HG03175 (cell line): Measurements from ENCODE around the gene NMNAT2.
"Not testable (repeated sequence)": the region's sequence is repeated elsewhere in the genome, so short reads cannot be mapped to it uniquely, and the experiment has no call there.

Experiments used
- ATAC-seq: cut with Tn5 transposase; IDR thresholded peaks from one replicate; pipeline ENCODE4 v1.9.1; 2021; ENCODE audit warnings: mild to moderate bottlenecking, moderate library complexity; ENCODE audit not compliant: unreplicated experiment

Gene NMNAT2

GRCh38 chr1:183417772-183418491 is at the start of gene NMNAT2:
NMNAT2 (minus strand) TSS chr1:183418380; CDS start chr1:183418267, 113 bp downstream.
- no peak for ATAC-seq

GRCh38 chr1:183467687-183468086 is 49.5 kb upstream of the NMNAT2 start:
- ATAC-seq, result no peak

GRCh38 chr1:183466781-183467180 is 48.6 kb upstream of the NMNAT2 start:
- ATAC-seq, result no peak

GRCh38 chr1:183463566-183463965 is 45.4 kb upstream of the NMNAT2 start:
- ATAC-seq, result no peak

DNA sequence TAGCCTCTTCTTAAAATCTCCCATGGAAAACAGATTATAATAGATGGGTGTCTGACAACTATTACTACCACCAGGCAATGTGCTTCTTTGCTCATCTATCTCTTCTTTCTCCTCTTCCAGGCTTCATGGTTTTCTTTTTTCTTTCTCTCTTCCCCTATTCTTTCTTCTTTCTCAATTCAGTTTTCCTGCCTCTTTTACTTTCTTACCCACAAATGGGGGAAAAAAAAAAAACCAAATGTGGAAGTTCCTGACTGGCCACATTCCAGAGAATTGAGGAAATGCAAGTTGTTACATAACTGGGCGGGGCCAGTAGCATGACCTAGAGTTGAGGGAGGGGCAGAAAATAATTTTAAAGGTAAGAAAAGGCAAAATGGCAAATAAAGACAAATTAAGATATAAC is 43.2 kb upstream of the NMNAT2 start:
- no peak for ATAC-seq

- ATAC-seq, result no peak
Measured at GRCh38 chr1:183460596-183460995, 42.4 kb upstream of the NMNAT2 start.

- ATAC-seq, result no peak
Measured at GRCh38 chr1:183457449-183457848, 39.3 kb upstream of the NMNAT2 start.

GRCh38 chr1:183456826-183457225 is 38.6 kb upstream of the NMNAT2 start:
- no peak for ATAC-seq

DNA sequence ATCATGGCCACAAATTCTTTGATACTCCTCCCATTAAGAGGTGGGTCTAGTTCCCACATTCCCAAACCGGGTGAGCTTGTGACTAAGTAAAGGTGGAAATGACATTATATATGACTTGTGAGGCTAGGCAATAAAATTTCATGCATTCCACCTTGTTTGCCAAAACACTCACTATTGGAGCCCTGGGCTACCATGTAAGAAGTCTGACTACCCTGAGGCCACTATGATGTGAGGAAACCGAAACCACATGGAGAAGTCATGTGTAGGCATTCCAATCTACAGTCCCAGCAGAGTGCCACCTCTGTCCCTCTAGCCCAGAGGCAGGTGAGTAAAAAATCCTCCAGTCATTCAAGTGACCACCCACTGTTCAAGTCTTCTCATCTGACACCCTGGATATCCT is 36.2 kb upstream of the NMNAT2 start:
- ATAC-seq, result no peak

GRCh38 chr1:183450093-183450492 is 31.9 kb upstream of the NMNAT2 start:
- ATAC-seq, result no peak

- no peak for ATAC-seq
Measured at GRCh38 chr1:183449223-183449770, 31.1 kb upstream of the NMNAT2 start.

DNA sequence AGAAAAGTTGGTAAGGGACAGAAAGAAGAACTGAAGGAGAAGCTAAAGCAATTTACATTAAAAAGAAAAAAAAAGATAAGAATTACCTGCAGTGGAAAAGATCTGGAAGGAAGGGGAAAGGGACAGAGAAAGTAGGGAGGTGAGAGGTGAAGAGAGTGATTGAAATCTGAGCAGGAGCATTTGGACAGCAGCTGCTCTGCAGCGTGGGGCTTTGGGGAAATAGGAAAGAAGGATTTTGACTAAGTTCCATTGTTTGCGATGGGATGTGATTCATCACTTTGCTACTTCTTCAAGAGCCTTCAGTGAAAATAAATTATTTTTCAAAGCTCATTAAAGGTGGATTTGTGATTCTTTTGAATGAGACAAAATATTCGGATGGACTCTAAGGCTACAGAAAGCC is 26.1 kb upstream of the NMNAT2 start:
- ATAC-seq, result no peak

- no peak for ATAC-seq
Measured at GRCh38 chr1:183443466-183443865, 25.3 kb upstream of the NMNAT2 start.

GRCh38 chr1:183443011-183443410 is 24.8 kb upstream of the NMNAT2 start:
- ATAC-seq, result no peak

GRCh38 chr1:183438060-183438459 is 19.9 kb upstream of the NMNAT2 start:
- no peak for ATAC-seq

DNA sequence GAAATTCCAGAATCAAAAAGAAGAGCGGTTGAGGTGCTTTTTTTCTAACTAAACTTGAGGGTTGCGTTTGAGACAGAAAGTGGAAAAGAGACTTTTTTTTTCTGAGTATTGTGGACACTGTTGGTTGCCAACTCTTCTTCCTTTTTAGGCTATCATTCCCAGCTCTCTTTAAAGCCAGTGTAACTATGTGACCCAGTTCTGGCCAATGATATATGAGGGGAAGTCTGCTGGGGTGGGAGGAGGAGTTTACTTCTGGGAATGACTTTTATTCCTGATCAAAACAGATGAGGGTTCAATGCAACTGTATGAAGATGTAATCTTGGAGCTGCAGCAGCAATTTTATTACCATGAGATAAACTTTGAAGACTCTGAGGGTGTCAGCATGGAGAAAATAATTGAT is 17.3 kb upstream of the NMNAT2 start:
- ATAC-seq, result no peak

DNA sequence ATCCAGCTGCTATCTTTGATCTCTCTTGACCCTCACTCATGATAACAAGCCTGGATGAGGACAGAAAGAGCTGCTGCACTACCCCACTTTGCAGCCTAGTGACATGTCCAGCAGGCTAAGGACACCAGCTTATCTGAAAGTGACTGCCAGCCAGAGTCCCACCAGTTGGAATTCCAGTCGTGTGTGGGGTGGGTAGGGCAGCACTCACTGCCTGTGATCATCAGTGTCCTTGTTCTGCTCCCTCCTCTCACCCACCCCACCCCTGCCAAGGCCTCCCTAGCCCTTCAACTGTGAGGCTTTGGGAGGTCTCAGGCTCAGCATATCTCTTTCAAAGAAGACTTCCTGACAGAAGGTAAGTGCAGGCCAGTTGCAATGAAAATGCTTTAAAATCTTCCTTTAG is 15.5 kb upstream of the NMNAT2 start:
- no peak for ATAC-seq

- ATAC-seq, result no peak
Measured at GRCh38 chr1:183432548-183432875, 14.3 kb upstream of the NMNAT2 start.

GRCh38 chr1:183431840-183432547 is 13.8 kb upstream of the NMNAT2 start:
- no peak for ATAC-seq

DNA sequence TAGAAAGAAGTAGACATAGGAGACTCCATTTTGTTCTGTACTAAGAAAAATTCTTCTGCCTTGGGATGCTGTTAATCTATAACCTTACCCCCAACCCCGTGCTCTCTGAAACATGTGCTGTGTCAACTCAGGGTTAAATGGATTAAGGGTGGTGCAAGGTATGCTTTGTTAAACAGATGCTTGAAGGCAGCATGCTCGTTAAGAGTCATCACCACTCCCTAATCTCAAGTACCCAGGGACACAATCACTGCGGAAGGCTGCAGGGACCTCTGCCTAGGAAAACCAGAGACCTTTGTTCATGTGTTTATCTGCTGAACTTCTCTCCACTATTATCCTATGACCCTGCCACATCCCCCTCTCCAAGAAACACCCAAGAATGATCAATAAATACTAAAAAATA is 9.4 kb upstream of the NMNAT2 start:
- ATAC-seq, result not testable (repeated sequence)

DNA sequence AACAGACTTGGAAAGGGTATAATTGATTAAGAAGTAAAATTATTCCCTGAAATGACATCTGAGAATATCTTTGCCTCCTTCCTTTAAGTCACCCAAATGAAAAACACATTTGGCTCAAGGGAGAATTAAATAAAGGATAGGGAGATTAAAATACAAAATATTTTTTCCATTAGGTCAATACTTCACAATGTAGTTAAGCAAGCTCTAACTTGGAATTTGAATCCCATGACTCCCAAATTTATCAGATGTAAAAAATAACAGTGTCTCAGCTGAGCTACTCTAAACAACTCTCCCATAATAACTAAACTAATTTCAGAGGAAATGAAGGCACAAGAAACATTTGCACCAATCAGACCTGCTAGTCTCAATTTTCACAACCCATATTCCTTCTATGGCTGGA is 6.5 kb upstream of the NMNAT2 start:
- no peak for ATAC-seq

GRCh38 chr1:183423541-183423940 is 5.4 kb upstream of the NMNAT2 start:
- no peak for ATAC-seq
